ENCODE measurements around the gene SPOP. TPM values are rescaled to one million over a fixed set of nuclear protein-coding genes. Genes with fewer than 3 reads are reported as not detected.
"Not testable (repeated sequence)": the region's sequence is repeated elsewhere in the genome, so short reads cannot be mapped to it uniquely, and the experiment has no call there.

SPOP gene
- total and polyA plus RNA-seq, 2 experiments from 2014 or later, result 51.2 to 65.7 TPM

- Histone ChIP-seq H3K9me2 (replicated peaks; ENCODE audit: insufficient read depth) (no peaks in the 10 kb centered on the region), H3K36me3 (replicated peaks; ENCODE audit: insufficient read depth, low read depth) (no peaks in the 10 kb centered on the region), H3K4me3 (peak overlapping the region; percentile 18), H3K4me2 (peak overlapping the region; percentile 86), H3K9me3 (ENCODE audit: low read depth) (no peaks in the 10 kb centered on the region), H3K27me3 (no peaks in the 10 kb centered on the region), H4K20me1 (ENCODE audit: insufficient read depth, poor library complexity, severe bottlenecking) (peaks cover 55% of the 10 kb centered on the region), H3K4me1 (ENCODE audit: insufficient read depth) (peaks cover 11% of the 10 kb centered on the region), H3K79me2 (peaks cover 58% of the 10 kb centered on the region), H2AFZ (no peak overlapping the region), H3K27ac (peak overlapping the region; percentile 27)
- WGBS (ENCODE audit: low lambda C conversion rate, missing lambda C conversion rate), result 55% methylated on average over 5 of the region's 5 CpGs
- DNase-seq (ENCODE audit: low spot score), result no peak
- TF ChIP-seq CTCF (IDR thresholded peaks at IDR 0.05; ENCODE audit: poor library complexity), result no peak
- no peak for TF ChIP-seq EZH2phosphoT487 (IDR thresholded peaks at IDR 0.05; ENCODE audit: low read depth, severe bottlenecking, unreplicated experiment)
- no peak for TF ChIP-seq EZH2 (IDR thresholded peaks at IDR 0.05; ENCODE audit: borderline replicate concordance)
Measured at GRCh38 chr17:49676276-49676868, 1.5 kb downstream of the SPOP start.

DNA sequence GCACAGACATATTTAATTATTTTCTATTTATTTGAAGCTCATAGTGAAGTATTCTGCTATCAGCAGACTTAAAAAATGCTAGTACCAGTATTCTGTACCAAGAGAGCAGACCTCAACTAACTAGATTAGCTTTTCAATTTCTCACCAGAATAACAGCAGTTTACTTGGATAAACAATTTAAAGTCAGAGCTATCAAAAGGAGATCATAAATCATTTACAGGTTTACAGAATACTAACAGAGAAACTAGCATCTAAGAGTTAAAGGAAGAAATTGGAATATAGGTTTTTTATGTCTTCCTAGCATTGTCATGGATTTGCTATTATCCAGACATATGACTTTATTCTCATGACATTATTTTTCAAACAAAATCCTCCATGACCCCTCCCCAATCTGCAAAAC is 3.4 kb downstream of the SPOP start:
- H3K9me2 ChIP-seq (replicated peaks; ENCODE audit: insufficient read depth), result no peaks in the 10 kb centered on the region
- TF ChIP-seq CTCF (IDR thresholded peaks at IDR 0.05; ENCODE audit: poor library complexity), result no peak
- TF ChIP-seq EZH2phosphoT487 (IDR thresholded peaks at IDR 0.05; ENCODE audit: low read depth, severe bottlenecking, unreplicated experiment), result no peak
- no peak for TF ChIP-seq EZH2 (IDR thresholded peaks at IDR 0.05; ENCODE audit: borderline replicate concordance)
- H3K4me1 ChIP-seq (ENCODE audit: insufficient read depth), result peaks cover 11% of the 10 kb centered on the region
- no peak overlapping the region for H3K4me3 ChIP-seq
- no peak overlapping the region for H3K27ac ChIP-seq
- no peak overlapping the region for H3K4me2 ChIP-seq
- H4K20me1 ChIP-seq (ENCODE audit: insufficient read depth, poor library complexity, severe bottlenecking), result peaks cover 72% of the 10 kb centered on the region
- no peak for DNase-seq (ENCODE audit: low spot score)
- H3K9me3 ChIP-seq (ENCODE audit: low read depth), result no peaks in the 10 kb centered on the region
- no peaks in the 10 kb centered on the region for H3K36me3 ChIP-seq (replicated peaks; ENCODE audit: insufficient read depth, low read depth)
- no peaks in the 10 kb centered on the region for H3K27me3 ChIP-seq
- no peak overlapping the region for H2AFZ ChIP-seq
- H3K79me2 ChIP-seq, result peaks cover 77% of the 10 kb centered on the region

- H2AFZ ChIP-seq; H3K27me3 ChIP-seq; H3K4me3 ChIP-seq; H3K9me2 ChIP-seq (replicated peaks; ENCODE audit: insufficient read depth); H3K36me3 ChIP-seq (replicated peaks; ENCODE audit: insufficient read depth, low read depth); H3K4me2 ChIP-seq; H3K9me3 ChIP-seq (ENCODE audit: low read depth); DNase-seq (ENCODE audit: low spot score); H3K27ac ChIP-seq: not testable (repeated sequence)
- Histone ChIP-seq H4K20me1 (ENCODE audit: insufficient read depth, poor library complexity, severe bottlenecking) (peaks cover 72% of the 10 kb centered on the region), H3K4me1 (ENCODE audit: insufficient read depth) (peaks cover 11% of the 10 kb centered on the region), H3K79me2 (peaks cover 85% of the 10 kb centered on the region)
- WGBS (ENCODE audit: low lambda C conversion rate, missing lambda C conversion rate), result 98% methylated on average over 6 of the region's 6 CpGs
Measured at GRCh38 chr17:49673679-49674078, 4.2 kb downstream of the SPOP start.

- Histone ChIP-seq H3K4me3 (no peak overlapping the region), H2AFZ (no peak overlapping the region), H3K9me3 (ENCODE audit: low read depth) (no peaks in the 10 kb centered on the region), H3K36me3 (replicated peaks; ENCODE audit: insufficient read depth, low read depth) (no peaks in the 10 kb centered on the region), H3K79me2 (peaks cover 100% of the 10 kb centered on the region), H3K27me3 (no peaks in the 10 kb centered on the region), H4K20me1 (ENCODE audit: insufficient read depth, poor library complexity, severe bottlenecking) (peaks cover 57% of the 10 kb centered on the region), H3K9me2 (replicated peaks; ENCODE audit: insufficient read depth) (no peaks in the 10 kb centered on the region), H3K4me2 (no peak overlapping the region), H3K4me1 (ENCODE audit: insufficient read depth) (peaks cover 1% of the 10 kb centered on the region), H3K27ac (no peak overlapping the region)
- WGBS (ENCODE audit: low lambda C conversion rate, missing lambda C conversion rate), result 88% methylated on average over 4 of the region's 4 CpGs
- DNase-seq (ENCODE audit: low spot score), result no peak
- TF ChIP-seq EZH2 (IDR thresholded peaks at IDR 0.05; ENCODE audit: borderline replicate concordance), result no peak
- no peak for TF ChIP-seq CTCF (IDR thresholded peaks at IDR 0.05; ENCODE audit: poor library complexity)
Measured at GRCh38 chr17:49670641-49671040, 7.3 kb downstream of the SPOP start.
